Cortex of kidney (tissue), 1 donor: ENCODE results near the gene SLC6A17.

Source experiments
- DNase-seq: peaks from one replicate; lab custom pipeline; 2025; lab: John Stamatoyannopoulos, UW

SLC6A17 gene

DNA sequence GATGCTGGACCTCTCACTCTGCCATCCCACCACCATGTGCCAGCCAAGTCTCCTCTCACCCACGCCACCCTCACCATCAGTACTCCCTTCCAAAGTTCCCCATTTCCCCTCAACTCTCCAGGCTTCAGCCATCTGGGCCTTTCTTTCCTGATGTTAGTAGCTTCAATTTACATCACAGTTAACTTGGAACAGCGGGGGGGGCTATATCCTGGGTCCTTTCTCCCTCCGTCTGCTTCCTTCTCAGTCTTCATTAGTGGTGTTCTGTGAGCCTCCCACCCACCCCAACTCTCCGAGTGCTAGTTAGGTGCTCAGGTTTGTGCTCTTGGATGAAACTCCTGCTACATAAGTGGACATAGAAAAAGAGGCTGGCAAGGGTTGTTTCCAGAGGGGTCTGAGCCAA is 91.8 kb downstream of the SLC6A17 start:
- no peak for DNase-seq

DNA sequence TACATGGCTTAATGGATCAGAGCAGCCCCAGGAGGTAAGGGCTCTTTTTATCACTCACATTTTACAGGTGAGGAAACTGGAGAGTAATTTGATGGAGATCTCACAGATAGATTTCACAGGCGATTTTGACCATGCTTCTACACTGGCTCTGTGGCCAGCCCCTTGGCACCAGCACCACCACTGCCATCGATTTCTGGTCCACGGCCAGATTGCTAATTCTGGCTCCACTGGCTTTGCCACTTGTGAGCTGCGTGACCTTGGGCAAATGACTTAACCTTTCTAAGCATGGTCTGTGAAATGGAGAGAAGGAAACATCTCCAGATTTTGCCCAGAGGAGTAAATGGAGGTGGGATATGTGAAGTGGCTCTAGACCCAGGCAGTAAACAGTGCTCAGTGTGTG is 92.4 kb downstream of the SLC6A17 start:
- no peak for DNase-seq

DNA sequence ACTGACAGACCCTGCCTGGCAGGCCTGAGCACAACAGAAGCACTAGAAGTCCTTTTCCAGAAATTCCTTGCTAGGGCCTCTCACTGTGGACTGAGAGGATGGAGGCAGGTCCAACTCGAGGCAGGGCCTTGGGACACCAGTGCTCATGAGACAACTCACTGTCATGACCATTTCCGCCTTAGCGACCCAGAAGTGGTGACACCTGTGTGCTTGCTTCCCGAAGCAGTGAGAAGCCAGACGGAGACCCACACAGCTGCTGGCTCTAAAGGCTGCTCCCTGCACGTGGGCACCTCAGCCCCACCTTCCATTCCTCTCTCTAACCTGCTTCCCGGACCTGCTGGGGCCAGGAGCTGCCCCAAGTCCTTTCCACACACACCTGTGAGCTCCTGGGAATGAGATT is 92.9 kb downstream of the SLC6A17 start:
- DNase-seq, result no peak

DNA sequence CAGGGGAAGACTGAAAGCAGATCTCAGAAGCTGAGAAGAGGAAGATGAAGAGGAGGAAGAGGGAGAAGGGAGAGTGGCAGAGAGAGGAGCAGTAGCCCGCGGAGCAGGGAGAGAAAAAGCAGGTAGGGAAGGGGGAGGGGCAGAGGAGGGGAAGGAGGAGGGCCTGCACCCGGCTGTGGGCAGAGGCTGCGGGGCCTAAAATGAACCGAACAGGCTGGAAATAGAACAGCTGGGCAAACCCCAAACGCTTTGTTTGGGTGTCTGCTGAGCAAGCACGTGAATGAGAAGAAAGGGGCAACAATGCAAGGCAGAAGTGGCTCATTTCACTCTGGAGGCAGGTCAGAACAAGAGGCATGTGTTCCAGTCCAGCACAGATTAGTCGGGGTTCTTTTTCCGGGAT is 93.3 kb downstream of the SLC6A17 start:
- no peak for DNase-seq

DNA sequence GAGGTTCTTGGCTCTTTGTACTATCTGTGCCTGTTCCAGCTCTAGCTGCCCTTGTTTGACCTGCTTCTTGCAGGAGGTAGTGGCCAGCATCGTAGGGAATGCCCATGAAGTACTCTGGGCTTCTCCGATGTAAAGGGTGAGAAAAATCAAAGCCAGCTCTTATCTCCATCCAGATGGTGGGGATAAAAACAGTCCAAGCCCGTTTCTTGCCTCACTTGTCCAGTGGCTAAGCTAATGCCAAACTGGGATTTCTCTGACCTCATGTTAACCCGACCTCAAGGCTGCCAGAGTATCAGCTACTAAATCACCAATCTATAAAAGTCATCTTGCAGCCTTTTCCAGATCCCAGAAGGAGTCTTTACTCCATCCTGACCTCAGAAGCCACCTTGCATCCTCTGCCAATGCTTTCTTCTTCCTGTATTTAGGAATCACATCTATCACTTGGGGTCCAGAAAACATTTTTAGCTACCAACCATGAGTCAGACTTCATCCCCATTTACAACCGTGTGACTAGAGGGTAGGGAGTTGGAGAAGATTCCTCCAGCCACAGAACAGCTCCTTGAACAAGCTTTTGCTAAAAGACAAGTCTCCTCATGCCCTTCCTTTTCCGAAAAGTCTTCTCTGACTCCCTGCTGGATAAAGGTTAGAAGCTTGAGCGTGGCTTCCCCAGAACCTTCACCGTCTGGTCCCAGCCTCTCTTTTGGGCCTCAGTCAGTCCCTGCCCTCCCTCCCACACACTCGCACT is 95.8 kb downstream of the SLC6A17 start:
- DNase-seq, result no peak

DNA sequence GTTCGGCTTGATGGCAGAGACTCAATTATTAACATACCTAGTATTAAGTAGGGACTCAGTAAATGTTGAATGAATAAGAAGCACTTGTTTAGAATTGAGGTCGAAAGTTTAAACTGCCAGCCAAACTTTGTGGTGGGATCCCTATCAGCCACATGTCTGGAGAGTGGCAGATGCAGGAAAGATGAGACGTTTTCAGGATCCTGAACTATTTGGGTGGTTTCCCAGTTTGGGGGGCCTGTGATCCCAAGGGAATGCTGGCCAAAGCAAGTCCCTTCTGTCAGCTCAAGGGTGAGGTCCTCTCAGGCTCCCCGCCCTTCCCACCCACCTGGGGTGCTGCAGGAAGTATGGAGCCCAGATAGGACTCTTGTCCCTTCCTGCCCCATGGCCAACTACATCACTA is 98.5 kb downstream of the SLC6A17 start:
- no peak for DNase-seq

DNA sequence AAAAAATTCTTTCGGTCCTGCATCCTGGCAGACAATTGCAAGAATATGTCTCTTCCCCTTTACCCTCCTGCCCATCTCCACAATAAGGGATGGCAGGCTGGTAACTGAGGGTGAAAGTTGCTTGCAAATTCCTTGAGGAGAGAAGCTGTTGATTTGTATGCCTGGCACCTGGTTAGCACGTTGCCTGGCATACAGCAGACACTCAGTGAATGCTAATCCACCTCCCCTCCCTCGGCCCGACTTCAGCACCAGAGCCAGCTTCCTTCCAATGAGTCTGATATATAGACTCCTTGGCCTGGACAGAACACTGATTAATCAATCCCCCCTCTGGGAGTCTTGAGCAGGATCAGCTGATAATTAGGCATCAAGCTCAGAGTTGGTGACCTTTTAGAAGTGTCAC is 99.0 kb downstream of the SLC6A17 start:
- DNase-seq, result no peak

DNA sequence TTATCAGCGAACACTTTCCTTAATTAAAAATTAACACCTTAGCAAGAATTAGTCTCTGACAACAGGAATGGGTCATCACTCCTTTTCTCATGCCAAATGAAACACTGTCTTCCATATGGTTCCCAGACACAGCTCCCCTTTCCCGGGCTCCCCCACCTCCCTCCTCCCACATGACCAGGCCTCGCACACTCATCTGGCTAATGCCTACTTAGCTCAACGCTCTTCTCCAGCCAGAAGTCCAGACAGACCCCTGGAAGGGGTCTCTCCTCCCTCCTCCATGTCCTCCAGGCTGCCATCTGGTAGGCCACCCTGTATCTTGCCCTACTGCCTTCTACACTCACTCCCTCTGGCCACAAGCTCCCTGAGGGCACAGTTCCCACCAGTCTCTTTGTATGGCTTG is 99.7 kb downstream of the SLC6A17 start:
- DNase-seq, result no peak

DNA sequence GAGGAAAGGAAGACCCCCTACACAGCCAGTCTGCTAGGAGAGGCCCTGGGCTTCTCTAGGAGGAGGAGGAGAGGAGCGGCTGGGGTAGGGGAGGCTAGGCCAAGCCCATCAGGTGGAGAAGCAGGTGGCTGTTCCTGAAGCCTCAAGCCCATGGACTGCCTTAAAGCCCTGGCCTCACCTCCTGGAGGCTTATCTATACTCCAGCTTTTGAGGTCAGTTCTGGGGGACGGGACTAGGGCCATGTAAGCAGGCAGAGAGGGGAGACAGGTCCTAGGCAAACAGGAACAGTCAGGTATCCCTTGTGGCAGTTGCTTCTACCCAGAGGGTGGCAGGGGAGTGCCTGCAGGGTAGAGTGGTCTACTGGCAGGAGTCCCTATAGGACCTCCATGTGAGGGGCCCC is 100.5 kb downstream of the SLC6A17 start:
- no peak for DNase-seq
